ENCODE measurements around the gene CPSF4.
"Not testable (repeated sequence)": the region's sequence is repeated elsewhere in the genome, so short reads cannot be mapped to it uniquely, and the experiment has no call there.

The CPSF4 gene

DNA sequence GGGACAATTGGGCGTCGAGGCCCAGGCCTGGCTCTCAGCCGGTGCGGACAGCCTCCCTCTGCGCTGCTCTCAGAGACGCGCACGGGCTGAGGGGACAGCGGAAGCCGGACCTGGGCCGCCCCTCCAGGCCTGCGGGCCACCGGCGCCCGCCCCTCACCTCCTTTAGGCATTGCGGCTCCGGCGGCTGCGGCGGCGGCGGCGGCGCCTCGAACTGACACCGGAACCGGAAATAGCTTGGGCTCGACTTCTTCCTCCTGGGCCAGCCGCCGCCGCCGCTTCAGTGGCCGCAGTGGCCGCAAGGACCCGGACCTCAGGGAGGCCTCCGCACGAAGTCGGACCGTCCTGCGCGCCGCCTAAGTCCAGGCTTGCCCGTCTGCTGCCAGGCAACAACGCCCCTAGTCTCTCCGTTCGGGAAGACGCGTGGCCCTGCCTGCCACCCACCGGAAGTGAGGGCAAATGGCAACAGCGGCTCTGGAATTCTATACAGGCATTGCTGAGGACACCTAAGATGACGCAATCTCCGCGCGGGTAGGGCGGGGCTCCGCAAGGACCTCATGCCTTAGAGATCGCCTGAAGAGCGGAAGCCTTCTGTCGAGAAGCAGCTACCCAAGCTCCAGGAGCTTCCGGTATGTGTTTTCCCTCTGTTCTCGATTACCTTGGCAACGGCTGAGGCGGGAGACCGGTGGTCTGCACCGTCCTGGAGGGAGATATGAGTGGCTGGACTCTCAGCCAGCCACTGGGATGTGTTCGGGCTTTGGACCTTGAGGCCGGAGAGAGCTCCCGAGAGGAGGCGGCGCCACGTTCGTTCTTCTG lies 30.2 kb upstream of the CPSF4 start, which contains the start of the genes BUD31 and PDAP1:
BUD31 (plus strand) TSS at position 591 of the 813 bp plus-strand sequence. CDS start 2,124 bp downstream, outside the sequence.
PDAP1 (minus strand) TSS at position 219 of the 813 bp plus-strand sequence; CDS start at position 170, 49 bp downstream.
- DNase-seq (ENCODE audit: low spot score) = peak; percentile 96

DNA sequence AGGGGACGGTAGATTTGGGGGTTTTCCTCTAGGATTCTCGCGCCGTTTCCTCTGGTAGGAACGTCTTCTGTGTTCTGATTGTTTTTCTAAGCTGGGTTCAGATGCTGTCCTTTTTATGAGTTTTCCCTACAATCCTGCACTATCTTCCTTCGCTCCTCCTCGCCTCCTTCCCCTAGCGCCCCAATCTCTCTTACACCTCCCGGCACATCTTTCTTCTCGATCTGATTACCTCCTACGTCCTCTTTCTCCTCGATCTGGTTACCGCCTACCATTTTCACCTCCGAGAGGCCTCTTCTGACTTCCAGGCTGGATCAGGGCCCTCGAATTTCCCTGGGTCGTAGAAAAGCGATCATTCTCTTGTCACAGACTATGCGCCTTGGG lies 29.6 kb upstream of the CPSF4 start:
- no peak for DNase-seq (ENCODE audit: low spot score)

GRCh38 chr7:99409806-99410205 lies 28.9 kb upstream of the CPSF4 start:
- DNase-seq (ENCODE audit: low spot score) = no peak

GRCh38 chr7:99410635-99411034 lies 28.1 kb upstream of the CPSF4 start:
- DNase-seq (ENCODE audit: low spot score) = no peak

DNA sequence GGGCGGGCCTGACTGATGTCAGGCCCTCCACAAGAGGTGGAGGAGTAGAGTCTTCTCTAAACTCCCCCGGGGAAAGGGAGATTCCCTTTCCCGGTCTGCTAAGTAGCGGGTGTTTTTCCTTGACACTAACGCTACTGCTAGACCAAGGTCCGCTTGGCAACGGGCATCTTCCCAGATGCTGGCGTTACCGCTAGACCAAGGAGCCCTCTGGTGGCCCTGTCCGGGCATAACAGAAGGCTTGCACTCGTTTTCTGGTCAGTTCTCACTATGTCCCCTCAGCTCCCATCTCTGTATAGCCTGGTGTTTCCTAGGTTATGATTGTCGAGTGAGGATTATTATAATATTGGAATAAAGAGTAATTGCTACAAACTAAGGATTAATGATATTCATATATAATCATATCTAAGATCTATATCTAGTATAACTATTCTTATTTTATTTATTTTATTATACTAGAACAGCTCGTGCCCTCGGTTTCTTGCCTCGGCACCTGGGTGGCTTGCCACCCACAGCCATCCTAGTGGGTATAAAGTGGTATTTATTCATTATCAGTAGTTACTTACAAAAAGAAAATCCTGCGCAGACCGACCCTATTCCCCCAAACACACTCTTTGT lies 23.1 kb upstream of the CPSF4 start:
- not testable (repeated sequence) for DNase-seq (ENCODE audit: low spot score)

GRCh38 chr7:99418260-99418659 lies 20.5 kb upstream of the CPSF4 start:
- DNase-seq (ENCODE audit: low spot score) = no peak

DNA sequence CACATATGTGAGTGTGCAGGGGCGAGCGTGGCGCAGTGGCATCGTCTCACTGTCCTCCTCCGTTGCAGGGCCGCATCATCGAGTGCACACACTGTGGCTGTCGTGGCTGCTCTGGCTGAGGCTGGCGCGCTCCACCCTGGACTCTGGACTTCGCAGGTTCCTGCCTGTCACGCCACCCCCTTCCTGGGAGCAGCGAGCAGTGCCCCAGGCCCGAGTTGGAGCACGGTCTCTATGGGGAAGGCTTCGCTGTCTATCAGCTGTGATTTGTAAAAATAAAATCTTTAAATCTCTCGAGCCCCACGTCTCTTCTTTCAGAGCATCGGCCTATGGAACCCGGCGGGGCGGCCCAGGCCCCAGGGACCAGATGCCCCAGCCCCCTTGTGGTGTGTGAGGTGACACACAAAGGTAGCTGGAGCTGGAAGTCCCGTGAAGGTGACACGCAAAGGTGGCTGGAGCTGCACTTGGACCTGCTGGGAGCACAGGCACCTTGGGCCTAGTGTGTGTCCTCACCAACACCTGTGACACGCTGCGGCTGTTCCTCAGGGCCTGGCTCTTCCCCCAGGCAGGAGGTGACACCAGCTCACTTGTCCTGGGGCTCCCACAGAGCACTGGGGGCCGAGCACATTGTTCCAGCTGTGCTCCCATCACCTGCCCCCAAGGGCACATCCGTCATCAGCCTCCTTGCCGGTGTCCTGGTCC lies 19.3 kb upstream of the CPSF4 start:
- no peak for DNase-seq (ENCODE audit: low spot score)

DNA sequence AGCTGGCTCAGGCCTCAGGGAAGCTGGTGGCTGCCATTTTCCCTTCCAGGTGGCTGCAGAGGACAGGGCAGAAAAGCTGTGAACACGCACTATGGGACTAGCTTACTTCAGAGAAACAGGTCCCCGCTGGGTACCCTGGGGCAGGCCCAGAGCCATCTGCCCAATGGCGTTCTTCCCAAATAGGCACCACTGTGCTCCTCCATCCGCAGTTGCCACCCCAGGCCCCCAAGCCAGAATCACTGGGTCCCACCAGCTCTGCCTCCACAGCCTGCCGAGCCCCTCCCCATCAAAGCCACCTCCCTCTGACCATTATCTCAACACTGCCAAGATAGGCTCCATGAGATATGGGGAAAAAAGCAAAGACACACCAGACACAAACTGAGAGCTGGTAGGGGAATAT lies 18.5 kb upstream of the CPSF4 start:
- no peak for DNase-seq (ENCODE audit: low spot score)

- no peak for DNase-seq (ENCODE audit: low spot score)
Observed at GRCh38 chr7:99420986-99421385, 17.8 kb upstream of the CPSF4 start.

DNA sequence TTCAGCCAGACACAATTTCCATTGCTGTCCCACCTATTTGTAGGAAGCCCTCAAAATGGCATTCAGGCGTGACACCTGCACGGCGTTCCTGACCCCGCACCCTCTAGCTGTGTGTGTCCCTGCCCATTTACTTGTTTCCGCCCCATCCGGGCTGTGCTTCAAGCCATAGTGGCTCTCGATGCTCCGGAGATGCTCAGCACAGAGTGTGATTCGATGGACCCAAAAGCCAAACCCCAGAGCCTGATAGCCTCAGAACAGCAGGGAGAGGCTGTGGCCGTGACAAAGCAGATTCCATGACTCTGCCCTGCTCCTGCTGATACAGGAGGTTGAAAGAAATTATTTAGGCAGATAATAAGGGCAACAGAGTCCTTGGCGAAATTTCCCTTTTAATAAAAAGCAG lies 16.6 kb upstream of the CPSF4 start:
- no peak for DNase-seq (ENCODE audit: low spot score)

DNA sequence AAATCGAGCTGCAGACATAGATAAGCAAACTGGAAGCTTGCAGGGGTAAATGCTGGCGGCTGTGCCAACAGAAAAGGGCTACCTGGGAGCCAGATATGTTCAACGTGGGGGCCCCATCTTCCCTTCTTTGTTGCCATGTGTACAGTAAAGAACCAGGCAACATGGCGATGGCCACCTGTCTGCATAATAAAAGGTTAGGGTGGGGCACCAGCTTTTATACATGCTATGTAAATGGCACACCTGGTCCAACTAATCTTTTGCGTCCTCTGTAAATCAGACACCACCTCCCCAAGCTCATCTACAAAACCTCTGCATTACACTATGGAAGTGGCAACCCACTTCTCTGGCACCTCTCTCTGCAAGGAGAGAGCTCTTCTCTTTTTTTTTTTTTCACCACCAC lies 16.1 kb upstream of the CPSF4 start:
- DNase-seq (ENCODE audit: low spot score) = no peak

- no peak for DNase-seq (ENCODE audit: low spot score)
Observed at GRCh38 chr7:99424932-99425730, 13.6 kb upstream of the CPSF4 start.

DNA sequence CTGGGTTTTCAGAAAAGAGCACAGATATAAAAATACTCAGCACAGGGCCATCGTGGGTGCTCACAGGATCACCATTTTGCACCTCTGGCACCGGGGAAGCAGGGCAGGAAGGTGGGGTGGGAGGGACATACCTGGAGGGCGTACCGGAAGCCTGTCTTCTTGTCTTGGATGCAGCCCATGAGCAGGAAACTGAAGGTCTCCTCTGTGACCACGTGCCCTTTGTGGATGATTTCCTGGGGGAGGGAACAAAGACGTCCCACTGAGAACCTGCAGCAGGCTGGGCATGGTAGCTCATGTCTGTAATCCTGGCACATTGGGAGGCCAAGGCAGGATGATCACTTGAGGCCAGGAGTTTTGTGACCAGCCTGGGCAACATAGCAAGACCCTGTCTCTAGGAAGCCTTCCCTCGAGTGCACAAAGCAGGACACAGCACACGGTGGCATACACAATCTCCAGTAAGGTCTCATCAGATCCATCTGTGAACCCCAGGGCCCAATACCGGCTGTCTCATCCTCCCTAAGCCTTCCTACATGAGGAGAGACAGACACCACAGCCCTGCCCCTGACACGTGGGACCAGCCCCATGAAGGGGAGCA lies 9.7 kb upstream of the CPSF4 start:
- no peak for DNase-seq (ENCODE audit: low spot score)

- DNase-seq (ENCODE audit: low spot score) = no peak
Observed at GRCh38 chr7:99429756-99430155, 9.0 kb upstream of the CPSF4 start.

- not testable (repeated sequence) for DNase-seq (ENCODE audit: low spot score)
Observed at GRCh38 chr7:99431756-99432540, 6.8 kb upstream of the CPSF4 start.

DNA sequence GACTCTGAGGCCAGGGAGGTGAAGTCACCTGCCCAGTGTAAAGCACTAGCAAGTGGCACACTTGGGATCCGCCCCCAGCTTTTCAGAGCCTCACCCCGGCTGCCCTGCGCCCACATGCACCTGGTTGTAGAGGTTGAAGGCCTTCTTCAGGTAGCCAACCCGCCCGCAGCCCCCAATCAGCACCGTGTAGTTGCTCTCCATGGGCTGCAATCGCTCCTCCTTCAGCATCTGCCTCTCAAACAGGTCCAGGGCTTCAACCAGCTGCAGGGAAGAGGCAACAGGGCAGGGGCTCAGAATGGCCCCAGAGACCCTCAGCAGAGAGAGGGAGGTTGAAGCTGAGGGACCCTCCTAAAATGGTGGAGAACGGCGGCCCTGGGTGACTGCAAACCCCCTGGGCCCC lies 5.6 kb upstream of the CPSF4 start:
- no peak for DNase-seq (ENCODE audit: low spot score)

- DNase-seq (ENCODE audit: low spot score) = no peak
Observed at GRCh38 chr7:99437946-99438572, 684 bp upstream of the CPSF4 start.

DNA sequence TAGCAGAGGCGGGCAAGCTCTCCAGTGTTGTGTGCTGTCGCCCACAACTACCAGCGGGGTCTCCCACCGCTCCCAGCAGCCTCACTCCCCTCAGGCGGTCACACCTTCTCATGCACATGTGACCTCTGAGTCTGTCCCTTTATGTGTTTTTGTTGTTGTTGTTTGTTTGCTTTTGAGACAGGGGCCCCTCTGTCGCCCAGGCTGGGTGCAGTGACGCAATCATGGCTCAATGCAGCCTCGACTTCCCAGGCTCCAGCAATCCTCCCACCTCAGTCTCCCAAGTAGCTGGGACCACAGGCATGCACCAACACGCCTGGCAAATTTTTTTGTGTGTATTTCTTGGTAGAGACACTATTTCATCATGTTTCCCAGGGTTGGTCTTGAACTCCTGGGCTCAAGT lies 1.5 kb downstream of the CPSF4 start:
- no peak for DNase-seq (ENCODE audit: low spot score)

DNA sequence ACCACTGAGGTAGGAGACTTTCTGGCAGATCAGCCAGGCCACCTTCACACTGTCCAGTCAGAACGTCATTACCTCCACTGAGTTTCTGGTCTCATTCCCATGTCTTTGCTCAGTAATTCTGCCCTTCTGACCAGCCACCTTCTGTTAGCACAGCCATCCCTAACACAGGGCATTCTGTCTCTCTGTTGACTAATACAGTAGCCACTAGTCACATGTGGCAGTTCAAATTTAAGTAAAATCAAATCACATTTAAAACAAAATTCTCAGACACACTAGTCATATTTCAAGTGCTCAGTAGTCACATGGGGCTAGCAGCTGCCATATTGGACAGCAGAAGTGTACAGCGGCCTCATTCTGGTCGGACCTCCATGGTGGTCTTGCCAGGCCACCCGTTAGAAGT lies 7.4 kb downstream of the CPSF4 start:
- no peak for DNase-seq (ENCODE audit: low spot score)

DNA sequence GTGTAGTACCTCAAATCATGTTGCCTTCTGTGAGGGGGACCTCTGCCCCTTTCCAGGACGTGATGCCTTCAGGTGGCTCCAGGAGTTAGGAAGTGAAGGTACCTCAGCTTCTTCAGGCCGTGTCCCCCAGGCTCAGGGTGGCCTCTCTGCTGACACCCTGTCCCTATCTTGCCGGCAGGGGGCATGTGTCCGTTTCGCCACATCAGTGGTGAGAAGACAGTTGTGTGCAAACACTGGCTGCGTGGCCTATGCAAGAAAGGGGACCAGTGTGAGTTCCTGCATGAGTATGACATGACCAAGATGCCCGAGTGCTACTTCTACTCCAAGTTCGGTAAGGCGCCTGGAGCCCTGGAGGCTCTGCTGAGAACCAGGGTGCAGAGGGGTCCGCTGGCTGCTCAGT lies 9.2 kb downstream of the CPSF4 start:
- no peak for DNase-seq (ENCODE audit: low spot score)

All from left forelimb (tissue), 1 donor.